GM19035 (cell line): ENCODE measurements around the gene GEMIN8.

ENCODE experiments used
- ATAC-seq: cut with Tn5 transposase; IDR thresholded peaks from one replicate; pipeline ENCODE4 v1.9.1; 2021; ENCODE audit not compliant: unreplicated experiment

Gene GEMIN8, protein sequence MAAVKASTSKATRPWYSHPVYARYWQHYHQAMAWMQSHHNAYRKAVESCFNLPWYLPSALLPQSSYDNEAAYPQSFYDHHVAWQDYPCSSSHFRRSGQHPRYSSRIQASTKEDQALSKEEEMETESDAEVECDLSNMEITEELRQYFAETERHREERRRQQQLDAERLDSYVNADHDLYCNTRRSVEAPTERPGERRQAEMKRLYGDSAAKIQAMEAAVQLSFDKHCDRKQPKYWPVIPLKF

GRCh38 chrX:14029425-14030173, at the start of gene GEMIN8:
Gene GEMIN8 (minus strand): TSS chrX:14029892. CDS start chrX:14021478, 8,414 bp downstream.
- ATAC-seq, result peak; percentile 87

DNA sequence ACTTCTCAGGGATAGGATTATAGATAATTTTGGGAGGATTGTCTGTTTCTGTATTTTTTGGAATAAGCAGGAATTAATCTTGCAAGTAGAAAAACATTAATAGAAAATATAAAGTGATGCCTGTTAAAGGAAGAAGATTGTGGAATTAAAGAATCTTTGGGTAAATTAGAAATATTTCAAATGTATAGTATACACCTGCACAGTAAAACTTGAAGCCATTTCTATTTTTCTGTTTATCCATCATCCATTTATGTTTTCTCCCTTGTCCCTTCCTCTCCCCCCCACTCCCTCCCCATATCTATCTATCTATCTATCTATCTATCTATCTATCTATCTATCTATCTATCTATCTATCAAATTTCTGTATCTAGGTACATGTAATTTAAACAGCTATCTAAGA, 46.9 kb upstream of the GEMIN8 start:
- no peak for ATAC-seq

GRCh38 chrX:14073556-14073955, 43.9 kb upstream of the GEMIN8 start:
- no peak for ATAC-seq

DNA sequence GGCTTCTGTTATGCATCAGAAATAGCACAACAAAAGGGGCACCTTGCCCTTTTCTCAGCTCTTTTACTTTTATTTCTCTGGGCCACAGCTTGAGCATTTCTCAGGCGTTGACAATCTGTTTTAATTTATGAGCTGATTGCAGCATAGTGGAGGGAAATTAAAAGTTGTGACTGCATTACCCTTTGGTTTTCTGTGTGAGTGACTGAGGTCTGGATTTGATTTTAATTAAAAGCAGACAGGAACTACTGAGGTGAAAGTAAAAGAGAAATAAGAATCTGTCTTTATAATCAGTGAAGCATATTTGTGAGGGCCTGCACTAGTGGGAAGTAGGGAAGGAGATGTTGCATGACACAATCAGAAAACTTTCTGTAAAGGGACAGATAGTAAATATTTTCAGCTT, 43.4 kb upstream of the GEMIN8 start:
- ATAC-seq, result no peak

GRCh38 chrX:14065800-14066199, 36.1 kb upstream of the GEMIN8 start:
- ATAC-seq, result no peak

- no peak for ATAC-seq
Observed at GRCh38 chrX:14064626-14065432, 35.1 kb upstream of the GEMIN8 start.

DNA sequence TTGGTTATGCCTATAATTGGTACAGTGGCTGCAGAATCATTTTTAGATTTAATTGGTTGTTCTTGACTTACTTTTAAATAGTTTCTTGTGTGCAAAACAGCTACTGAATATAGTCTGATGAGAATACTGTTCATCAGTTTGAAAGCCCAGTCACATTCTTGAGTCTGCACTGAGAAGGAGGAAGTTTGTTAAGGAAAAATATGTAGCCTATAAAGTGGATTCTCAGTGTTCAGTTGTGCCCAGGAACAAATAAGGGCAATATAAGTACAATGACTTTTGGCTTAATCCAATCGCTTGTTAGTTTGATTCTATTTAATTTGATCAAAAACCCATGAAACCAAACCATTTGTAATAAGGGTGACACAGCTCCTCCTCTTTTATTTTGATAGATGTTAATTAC, 32.8 kb upstream of the GEMIN8 start:
- no peak for ATAC-seq

DNA sequence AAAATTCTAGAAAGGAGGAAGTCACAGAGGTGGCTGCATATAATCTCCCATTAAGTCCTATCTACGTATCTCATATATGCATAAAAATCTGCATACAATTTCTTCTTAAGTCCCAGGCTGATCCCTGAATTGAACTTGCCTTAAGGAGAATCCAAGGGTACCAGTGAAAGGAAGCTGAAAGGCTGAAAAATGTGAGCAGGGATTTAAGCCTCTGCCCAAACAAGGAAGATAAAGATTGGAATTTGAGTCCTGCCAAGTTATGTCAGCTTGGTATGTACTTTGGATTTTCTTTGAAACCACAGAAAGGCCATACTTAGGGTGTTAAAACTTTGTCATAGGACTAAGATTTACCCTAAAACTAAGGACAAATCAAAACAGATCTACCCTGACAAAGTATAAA, 26.5 kb upstream of the GEMIN8 start:
- ATAC-seq, result no peak

GRCh38 chrX:14051416-14051815, 21.7 kb upstream of the GEMIN8 start:
- no peak for ATAC-seq

DNA sequence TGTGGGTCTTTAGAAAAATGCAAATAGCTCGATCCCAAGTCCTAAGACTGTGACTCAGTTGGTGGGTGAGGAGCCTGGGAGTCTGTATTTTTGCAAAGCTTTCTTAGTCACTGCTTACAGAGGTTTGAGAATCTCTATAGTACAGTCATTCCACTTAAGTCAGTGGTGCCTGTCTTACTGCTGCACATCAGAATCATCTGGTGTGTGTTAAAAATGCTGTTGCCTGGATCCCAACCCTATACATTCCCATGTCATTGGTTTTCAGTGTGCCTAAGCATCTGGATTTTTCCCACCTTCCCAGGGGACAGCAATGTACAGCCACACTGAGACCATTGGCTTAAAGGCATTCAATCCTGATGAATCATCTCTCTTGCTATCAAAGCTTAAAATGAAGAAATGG, 21.0 kb upstream of the GEMIN8 start:
- ATAC-seq, result no peak

GRCh38 chrX:14043209-14043608, 13.5 kb upstream of the GEMIN8 start:
- ATAC-seq, result no peak

DNA sequence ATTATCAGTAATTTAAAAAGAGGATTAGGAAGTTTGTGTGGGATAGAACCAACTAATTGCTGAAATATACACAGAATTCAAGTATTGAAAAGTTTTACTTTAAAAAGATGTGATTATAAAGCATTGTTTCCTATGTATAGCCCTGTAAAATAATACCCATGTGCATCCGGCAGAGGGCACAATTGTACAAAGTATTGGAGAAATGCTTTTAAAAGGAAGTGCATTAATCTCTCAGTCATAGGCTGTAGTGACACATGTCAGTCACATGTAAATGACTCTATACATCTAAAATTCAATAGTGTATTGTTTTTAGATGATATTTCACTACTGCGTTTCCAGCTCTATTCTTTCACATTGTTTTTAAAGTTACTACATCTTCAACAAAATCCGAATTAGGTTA, 9.7 kb upstream of the GEMIN8 start:
- ATAC-seq, result peak; percentile 69

- no peak for ATAC-seq
Observed at GRCh38 chrX:14038375-14039085, 8.8 kb upstream of the GEMIN8 start.

DNA sequence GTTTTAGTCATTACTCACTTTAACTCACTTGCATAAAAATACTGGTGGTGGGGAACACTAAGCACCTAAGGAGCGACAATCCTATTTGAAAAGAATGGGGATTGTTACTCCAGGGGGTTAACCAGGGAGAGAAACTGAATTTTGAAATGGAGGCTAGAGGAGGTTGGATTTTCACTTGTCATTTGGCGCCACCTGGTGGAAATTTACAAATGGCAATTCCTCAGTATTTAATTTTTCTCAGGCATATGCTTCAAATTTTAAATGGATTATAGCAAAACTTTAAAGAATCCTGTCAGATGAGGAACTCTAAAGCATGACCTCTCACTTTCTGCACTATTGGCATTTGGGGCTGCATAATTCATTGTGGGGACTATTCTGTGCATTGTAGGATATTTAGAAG, 2.7 kb upstream of the GEMIN8 start:
- no peak for ATAC-seq

- no peak for ATAC-seq
Observed at GRCh38 chrX:14030174-14030530, 460 bp upstream of the GEMIN8 start.

- no peak for ATAC-seq
Observed at GRCh38 chrX:14029039-14029424, 660 bp downstream of the GEMIN8 start.

DNA sequence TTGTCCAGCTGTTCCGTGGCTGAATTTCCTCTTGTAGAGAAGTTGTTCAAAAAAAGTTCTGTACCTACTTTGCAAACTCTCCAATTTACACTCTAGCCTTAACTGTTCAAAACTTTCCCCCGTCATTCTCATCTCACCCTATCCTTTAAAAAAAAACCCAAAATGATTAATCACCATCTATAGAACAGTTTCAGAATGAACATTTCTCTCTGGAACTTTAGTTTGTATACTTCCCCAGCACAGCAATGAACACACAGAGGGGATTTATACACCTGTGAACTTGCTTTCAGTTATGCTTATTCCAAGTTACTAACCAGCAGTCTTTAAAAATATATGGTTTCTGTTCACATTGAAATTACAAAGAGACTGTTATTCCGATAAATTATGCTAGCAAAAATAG, 1.2 kb downstream of the GEMIN8 start:
- ATAC-seq, result no peak

DNA sequence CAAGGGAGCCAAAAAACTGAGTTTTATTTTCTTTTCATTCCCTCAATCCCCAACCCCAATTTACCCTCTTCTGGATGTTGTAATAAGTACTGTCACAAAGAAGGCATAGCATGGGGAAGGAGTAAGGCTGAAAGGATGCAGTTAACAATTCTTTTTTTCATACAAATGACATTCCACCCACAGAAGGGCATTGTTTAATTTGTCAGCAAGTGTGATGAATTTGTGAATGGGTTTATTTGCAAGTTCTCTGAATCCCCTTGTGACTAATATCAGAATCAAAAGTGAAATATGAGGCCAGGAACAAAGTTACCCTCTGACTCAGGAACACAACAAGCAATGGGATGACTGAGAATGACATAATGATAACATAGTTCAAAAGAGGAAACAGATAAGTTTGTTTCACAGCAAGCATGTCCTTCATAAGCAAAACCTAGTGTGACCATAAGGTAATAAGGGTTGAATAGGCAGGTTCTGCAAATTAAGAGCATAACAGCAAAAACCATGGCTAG, 2.1 kb downstream of the GEMIN8 start:
- ATAC-seq, result peak; percentile 39

- no peak for ATAC-seq
Observed at GRCh38 chrX:14027036-14027435, 2.7 kb downstream of the GEMIN8 start.

GRCh38 chrX:14026121-14026520, 3.6 kb downstream of the GEMIN8 start:
- ATAC-seq, result no peak

- no peak for ATAC-seq
Observed at GRCh38 chrX:14022019-14022418, 7.7 kb downstream of the GEMIN8 start.
